ENCODE measurements around the gene CHD5.

The CHD5 gene

DNA sequence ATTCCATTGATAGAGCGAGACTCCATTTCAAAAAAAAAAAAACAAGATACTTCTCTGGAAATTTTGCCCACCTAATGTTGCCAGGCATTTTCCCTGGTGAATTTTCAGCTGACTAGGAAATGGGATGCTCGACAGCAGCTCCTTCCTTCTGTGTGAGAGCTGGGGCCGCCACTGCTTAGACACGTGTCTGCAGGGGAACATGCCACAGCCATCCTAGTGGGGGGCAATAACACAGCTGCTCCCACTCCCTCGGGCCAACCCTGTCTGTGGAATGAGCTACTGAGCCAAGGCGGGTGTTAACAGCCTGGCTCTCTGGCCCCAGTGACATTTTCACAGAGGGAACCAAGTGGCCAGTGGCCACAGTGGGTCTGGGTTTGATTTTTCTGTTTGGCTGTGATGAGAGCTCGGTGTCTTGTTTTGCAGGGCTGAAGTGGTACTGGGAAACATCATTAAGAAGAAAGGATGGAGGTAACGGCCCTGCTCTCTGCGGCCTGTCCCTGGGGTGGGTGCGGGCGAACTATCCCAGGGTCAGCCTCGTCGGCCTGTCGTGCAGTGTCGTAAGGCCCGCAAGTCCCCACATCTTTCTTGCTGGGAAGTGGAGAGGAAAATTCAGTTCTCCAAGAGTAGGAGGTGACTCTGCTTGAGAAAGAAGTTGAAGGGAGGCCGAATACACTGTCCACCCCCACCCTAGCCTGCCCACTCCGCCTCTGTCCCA lies 95.2 kb downstream of the CHD5 start:
- TF ChIP-seq CTCF (conservative IDR thresholded peaks at IDR 0.05; ENCODE audit: low read length), result no peak
- no peak for DNase-seq (ENCODE audit: low read depth)
- H3K4me3 ChIP-seq (ENCODE audit: low read length), result no peak overlapping the region

DNA sequence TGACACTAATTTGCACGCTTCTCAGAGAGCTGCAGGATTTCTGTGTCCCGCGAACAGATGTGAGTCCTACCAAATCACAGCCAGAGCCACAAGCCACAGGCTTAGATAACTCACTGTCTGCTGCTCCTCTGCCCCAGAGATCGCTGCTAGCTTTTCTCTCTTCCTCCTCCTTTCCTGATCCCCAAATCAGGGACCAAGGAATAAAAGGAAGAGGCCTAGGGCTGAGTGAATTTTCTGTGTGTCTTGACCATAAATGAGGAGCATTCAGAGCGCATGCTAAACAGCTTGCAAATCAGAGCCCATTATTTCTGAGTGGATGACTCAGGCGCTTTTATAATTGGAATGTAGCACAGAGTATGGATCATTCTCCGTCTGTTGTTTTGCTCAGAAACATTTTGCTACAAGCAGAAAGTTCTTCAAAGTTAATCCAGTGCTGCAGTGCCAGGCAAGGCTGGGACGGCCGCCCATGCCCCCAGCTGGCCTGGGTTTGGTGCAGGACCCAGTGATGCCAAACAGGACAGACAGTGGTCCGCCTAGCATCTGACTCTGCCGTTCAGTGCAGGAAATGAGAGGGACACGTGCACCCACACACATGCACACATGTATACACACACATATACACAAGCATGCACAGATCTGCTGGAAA lies 96.2 kb downstream of the CHD5 start:
- DNase-seq (ENCODE audit: low read depth), result peak; percentile 60
- TF ChIP-seq CTCF (conservative IDR thresholded peaks at IDR 0.05; ENCODE audit: low read length), result no peak
- no peak overlapping the region for H3K4me3 ChIP-seq (ENCODE audit: low read length)

DNA sequence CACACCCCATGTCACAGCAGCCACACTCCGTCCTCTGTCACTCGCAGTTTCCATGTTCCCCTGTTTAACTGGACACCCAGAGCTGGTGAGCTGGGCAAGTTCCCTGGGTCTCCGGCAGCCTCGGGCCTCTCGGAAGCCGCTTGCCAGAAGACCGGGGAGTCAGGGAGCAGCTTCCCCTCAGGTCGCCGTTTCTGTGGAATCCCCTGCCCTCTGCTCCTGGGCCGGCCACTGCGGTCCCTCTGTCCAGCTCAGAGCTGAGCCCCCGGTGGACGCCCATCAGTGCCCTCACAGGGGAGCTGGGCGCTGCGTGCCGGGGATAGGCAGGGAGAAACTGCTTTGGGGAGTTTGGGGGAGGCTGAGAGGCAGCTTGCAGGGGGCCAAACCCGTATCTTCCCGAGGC lies 96.7 kb downstream of the CHD5 start:
- DNase-seq (ENCODE audit: low read depth), result no peak
- no peak overlapping the region for H3K4me3 ChIP-seq (ENCODE audit: low read length)
- no peak for TF ChIP-seq CTCF (conservative IDR thresholded peaks at IDR 0.05; ENCODE audit: low read length)

- TF ChIP-seq CTCF (conservative IDR thresholded peaks at IDR 0.05; ENCODE audit: low read length), result peak; percentile 52
- no peak overlapping the region for H3K4me3 ChIP-seq (ENCODE audit: low read length)
- peak; percentile 44 for DNase-seq (ENCODE audit: low read depth)
Measured at GRCh38 chr1:6082430-6082971, 97.6 kb downstream of the CHD5 start.

- H3K4me3 ChIP-seq (ENCODE audit: low read length), result no peak overlapping the region
- DNase-seq (ENCODE audit: low read depth), result no peak
- no peak for TF ChIP-seq CTCF (conservative IDR thresholded peaks at IDR 0.05; ENCODE audit: low read length)
Measured at GRCh38 chr1:6081901-6082300, 98.2 kb downstream of the CHD5 start.

DNA sequence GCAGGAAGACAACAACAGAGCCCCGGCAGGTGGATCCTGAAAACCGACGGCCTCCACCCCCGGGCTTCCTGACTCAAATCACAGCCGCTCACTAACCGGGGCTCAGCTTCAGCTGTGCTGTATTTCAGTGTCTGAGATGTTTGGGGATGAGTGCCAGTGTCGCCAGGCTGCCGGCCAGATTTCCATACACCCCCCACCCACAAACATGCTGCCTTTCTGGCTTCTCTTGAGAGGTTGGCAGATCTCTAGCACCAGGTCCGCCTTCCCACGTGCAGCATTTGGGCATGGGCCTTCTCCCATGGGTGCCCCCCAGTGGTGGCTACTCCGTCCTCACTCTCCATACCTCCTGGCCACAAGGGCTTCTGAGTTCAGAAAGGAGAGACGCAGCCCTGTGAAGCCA lies 99.7 kb downstream of the CHD5 start:
- no peak for DNase-seq (ENCODE audit: low read depth)
- TF ChIP-seq CTCF (conservative IDR thresholded peaks at IDR 0.05; ENCODE audit: low read length), result 0 out of 2 replicates have a peak, but pooled peaks have one; percentile 13
- no peak overlapping the region for H3K4me3 ChIP-seq (ENCODE audit: low read length)

DNA sequence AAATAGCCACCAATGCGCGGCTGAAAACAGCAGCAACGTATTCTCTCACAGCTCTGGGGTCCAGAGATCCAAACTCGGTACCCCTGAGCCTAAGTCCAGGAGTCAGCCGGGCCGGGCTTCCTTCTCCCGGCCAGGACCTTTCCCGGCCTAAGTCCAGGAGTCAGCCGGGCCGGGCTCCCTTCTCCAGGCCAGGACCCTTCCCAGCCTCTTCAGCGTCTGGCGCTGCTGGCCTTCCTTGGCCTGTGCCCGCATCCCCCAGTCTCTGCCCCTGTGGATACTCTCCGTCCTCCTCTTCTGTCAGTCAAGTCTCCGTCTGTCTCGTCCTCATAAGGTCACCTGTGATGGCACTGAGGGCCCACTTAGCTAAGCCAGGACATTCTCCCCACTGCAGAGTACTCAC lies 102.2 kb downstream of the CHD5 start:
- DNase-seq (ENCODE audit: low read depth), result no peak
- no peak overlapping the region for H3K4me3 ChIP-seq (ENCODE audit: low read length)
- no peak for TF ChIP-seq CTCF (conservative IDR thresholded peaks at IDR 0.05; ENCODE audit: low read length)

All from AG10803 (cell line).